CD4-positive, alpha-beta T cell treated with Interleukin-21 for 1 hour (primary cell): ENCODE results near the gene DENND5B.
"Not testable (repeated sequence)": the region's sequence is repeated elsewhere in the genome, so short reads cannot be mapped to it uniquely, and the experiment has no call there.

Source experiments
- DNase-seq: peaks from one replicate; pipeline ENCODE4 v3.0.0-alpha.2; 2020

DENND5B gene

DNA sequence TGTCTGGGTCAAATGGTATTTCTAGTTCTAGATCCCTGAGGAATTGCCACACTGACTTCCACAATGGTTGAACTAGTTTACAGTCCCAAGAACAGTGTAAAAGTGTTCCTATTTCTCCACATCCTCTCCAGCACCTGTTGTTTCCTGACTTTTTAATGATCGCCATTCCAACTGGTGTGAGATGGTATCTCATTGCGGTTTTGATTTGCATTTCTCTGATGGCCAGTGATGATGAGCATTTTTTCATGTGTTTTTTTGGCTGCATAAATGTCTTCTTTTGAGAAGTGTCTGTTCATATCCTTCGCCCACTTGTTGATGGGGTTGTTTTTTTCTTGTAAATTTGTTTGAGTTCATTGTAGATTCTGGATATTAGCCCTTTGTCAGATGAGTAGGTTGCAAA is 40.3 kb downstream of the DENND5B start:
- DNase-seq: not testable (repeated sequence)

- DNase-seq: no peak
Measured at GRCh38 chr12:31536672-31537071, 54.3 kb downstream of the DENND5B start.

DNA sequence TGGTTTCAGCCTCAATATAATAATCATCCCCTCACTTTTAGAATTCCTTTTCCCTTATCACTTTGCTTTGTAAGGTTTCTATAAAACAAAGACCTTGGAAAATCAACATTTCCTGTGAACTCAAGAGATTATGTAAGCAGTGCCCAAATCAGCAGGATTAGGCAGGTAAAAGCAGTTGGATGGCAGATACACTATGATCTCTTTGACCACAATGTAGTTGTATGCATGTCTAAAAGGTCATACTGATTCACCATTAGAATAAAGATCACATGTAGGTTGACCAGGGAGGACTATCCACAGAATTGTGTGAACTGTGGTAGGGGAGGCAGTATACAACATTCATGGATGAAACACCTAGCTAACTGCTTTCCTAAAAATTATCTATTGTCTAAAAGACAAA is 57.5 kb downstream of the DENND5B start:
- no peak for DNase-seq

GRCh38 chr12:31531893-31532292 is 59.0 kb downstream of the DENND5B start:
- DNase-seq: no peak

DNA sequence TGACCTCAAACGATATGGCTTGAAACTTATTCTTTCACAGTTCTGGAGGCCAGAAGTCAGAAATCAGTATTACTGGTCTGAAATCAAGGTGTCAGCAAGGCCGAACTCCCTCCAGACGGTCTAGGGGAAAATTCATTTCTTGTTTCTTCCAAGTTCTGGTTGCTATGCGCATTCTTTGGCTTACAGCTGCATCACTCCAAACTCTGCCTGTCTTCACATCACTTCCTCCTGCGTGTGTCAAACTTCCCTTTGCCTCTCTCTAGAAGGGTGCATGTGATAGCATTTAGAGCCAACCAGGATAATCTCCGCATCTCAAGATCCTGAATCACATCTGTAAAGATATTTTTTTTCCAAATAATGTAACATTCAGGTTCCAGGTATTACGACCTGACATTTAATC is 62.8 kb downstream of the DENND5B start:
- DNase-seq: no peak

DNA sequence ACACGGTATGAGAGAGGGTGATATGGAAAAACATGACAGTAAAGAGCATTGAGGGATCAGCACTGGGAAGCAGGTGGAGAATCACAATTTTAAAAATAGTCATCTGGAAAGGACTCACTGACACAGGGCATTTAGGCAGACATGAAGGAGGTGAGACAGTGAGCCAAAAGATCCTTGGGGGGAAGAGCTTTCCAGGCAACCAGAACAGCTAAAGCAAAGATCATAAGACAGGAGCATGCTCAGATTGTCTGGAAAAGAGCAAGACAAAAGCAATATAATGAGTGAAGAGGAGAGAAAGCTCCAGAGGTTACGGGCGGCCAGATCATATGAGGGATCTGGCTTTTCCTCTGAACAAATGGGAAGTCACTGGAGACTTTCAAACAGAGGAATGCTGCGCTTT is 63.9 kb downstream of the DENND5B start:
- DNase-seq: no peak

DNA sequence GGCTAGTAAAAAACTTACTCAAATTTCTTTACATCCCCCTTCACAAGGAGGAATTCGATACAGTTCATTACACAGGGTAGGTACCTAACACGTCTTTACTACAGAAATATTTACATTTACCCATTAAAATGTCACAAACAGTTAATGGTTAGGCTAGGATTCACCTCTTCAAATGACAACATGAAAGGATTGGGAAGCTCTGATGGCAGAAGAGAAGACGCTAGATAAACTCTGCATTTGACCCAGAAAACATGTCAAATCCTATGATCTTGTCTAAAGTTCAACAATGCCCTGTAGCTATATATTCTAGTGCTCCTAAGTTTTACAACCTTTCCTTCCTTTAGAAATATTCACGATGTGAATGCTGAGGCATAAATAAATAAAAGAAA is 64.8 kb downstream of the DENND5B start:
- no peak for DNase-seq

- DNase-seq: no peak
Measured at GRCh38 chr12:31525496-31526157, 65.3 kb downstream of the DENND5B start.

GRCh38 chr12:31524791-31525495 is 66.0 kb downstream of the DENND5B start:
- no peak for DNase-seq

DNA sequence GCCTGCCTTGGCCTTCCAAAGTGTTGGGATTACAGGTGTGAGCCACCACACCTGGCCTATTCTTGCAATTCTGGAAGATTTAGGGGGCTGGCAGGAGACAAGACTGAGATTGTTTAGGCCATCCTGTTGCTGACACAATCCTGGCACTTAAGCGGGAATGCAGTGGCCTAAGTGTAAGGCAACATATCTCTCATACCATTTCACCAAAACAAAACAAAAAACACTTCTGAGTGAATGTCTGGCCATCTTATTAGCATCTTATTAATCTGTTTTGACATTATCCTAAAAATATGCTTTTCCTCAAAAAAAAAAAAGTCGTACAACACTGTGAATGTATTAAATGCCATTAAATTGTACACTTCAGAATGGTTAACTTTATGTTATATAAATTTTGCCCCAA is 67.6 kb downstream of the DENND5B start:
- no peak for DNase-seq

DNA sequence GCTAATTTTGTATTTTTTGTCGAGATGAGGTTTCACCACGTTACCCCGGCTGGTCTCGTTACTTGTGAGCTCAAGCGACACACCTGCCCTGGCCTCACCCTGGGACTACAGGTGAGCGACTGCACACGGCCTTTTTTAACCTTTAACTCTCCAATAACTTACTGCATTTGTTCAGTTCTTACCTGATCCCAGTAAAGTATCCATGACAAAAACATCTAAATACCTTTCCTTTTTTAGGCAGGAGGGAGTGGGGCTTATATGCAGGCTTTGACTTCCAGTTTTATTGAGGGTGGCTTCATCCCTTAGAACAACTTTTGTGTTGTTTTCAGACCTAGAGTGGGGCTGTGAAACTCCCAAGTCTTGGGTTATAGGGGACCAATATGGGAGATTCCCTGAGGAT is 68.3 kb downstream of the DENND5B start:
- DNase-seq: no peak

DNA sequence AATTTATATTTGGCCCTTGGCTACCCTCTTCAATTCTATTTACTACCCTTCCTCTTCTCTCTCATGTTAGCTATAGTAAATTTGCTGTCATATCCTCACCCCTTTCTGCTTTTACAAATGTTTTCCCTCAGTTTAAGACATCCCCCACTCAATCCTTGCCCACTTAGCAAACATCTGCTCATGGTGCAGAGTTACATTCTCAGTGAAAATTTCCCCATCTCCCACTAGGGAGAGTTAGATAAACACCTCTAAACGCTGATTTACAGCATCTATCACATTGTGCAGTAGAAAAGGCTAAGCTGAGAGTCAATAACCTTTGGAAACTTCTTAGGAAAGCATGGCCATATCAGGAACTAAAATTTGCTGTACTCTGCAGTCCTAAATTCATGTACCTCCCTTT is 69.0 kb downstream of the DENND5B start:
- no peak for DNase-seq

GRCh38 chr12:31519511-31519910 is 71.4 kb downstream of the DENND5B start:
- no peak for DNase-seq

GRCh38 chr12:31518680-31519227 is 72.2 kb downstream of the DENND5B start:
- DNase-seq: no peak

DNA sequence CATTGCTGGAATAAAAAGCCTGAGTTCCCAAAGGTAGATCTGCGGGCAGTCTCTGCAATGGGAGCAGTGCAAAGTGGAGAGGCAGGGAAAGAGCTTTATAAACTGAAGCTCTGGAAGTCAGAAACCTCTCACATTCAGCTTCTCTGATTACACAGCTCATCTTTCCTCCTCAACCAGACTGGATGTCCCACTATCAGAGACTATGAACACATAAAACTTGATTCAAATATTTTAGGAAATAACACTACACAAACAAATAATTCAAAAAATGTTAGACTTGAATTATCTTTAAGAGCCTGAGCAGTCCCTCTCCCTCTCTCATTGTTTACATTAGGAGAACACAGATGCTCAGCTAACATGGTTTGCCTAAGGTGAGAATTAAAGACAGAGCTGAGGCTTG is 72.9 kb downstream of the DENND5B start:
- no peak for DNase-seq

GRCh38 chr12:31516702-31517101 is 74.2 kb downstream of the DENND5B start:
- no peak for DNase-seq

GRCh38 chr12:31514912-31515311 is 76.0 kb downstream of the DENND5B start:
- DNase-seq: no peak

DNA sequence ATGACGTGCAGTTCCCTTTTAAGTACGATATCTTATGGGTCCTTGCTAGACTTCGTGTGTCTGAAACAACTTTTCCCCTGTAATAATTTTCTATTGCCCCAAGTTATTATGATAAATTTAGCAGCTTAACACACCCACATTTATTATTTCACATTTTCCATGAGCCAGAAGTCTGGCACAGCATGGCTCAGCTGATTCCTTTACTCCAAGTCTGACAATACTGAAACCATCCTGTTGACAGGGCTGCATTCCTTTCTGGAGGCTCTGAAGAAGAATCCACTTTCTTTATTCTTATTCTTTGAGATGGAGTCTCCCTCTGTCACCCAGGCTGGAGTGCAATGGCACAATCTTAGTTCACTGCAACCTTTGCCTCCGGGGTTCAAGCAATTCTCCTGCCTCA is 80.9 kb downstream of the DENND5B start:
- DNase-seq: no peak

DNA sequence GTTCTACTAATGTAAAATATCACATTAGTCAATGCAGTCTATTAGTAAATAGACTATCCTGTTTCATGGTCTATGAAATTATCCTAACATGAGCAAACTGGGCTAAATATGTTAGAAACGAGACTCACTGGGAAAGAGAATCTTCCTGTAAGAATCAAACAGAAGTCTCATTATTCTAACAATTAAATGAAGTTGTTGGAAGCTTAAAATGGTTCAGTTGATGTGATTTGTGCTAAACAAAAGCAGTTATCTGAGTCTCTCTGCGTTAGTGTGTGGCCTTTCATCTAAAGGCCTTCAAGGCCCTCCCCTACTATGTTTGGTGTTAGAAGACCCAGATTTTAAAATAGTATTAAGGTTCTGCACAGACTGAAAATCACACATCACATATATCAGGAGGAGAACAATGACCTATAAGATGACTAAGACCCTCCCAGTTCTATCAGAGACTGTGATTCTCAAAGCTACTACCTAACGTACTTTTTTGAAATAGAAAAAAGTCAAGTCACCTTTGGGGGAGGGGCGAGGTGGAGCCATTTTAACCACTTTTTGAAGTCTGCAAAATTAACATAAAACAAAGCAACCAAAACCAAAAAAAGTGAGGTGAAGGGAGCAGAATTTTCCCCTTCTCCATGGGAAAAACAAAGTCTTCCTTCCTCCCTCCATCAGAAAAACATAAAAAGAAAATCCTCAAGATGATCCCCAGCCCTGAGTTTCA is 82.3 kb downstream of the DENND5B start:
- no peak for DNase-seq

GRCh38 chr12:31507966-31508365 is 83.0 kb downstream of the DENND5B start:
- no peak for DNase-seq

GRCh38 chr12:31506515-31507306 is 84.2 kb downstream of the DENND5B start:
- DNase-seq: no peak

GRCh38 chr12:31504625-31505222 is 86.2 kb downstream of the DENND5B start:
- DNase-seq: no peak

- not testable (repeated sequence) for DNase-seq
Measured at GRCh38 chr12:31501014-31501413, 89.9 kb downstream of the DENND5B start.
